ENCODE results near the gene TRIM28.

TRIM28 gene

GRCh38 chr19:58581227-58582141 lies 37.6 kb downstream of the TRIM28 start:
- Histone ChIP-seq H3K27ac (ENCODE audit: low read length) (no peak overlapping the region), H3K4me1 (ENCODE audit: control insufficient read depth, low read depth, low read length) (no peaks in the 10 kb centered on the region), H3K9ac (ENCODE audit: low read length) (no peak overlapping the region), H3K27me3 (ENCODE audit: control insufficient read depth, insufficient read depth, low read length) (no peaks in the 10 kb centered on the region), H3K4me3 (ENCODE audit: low read length) (no peak overlapping the region), H3K9me3 (ENCODE audit: control insufficient read depth, low read depth, low read length) (no peaks in the 10 kb centered on the region), H3K36me3 (ENCODE audit: control insufficient read depth, low read depth, low read length) (peaks cover 3% of the 10 kb centered on the region)

GRCh38 chr19:58582985-58583384 lies 39.1 kb downstream of the TRIM28 start:
- Histone ChIP-seq H3K9me3 (ENCODE audit: control insufficient read depth, low read depth, low read length) (no peaks in the 10 kb centered on the region), H3K4me1 (ENCODE audit: control insufficient read depth, low read depth, low read length) (no peaks in the 10 kb centered on the region), H3K27ac (ENCODE audit: low read length) (no peak overlapping the region)

GRCh38 chr19:58584498-58585441 lies 40.9 kb downstream of the TRIM28 start:
- Histone ChIP-seq H3K27me3 (ENCODE audit: control insufficient read depth, insufficient read depth, low read length) (no peaks in the 10 kb centered on the region), H3K4me3 (ENCODE audit: low read length) (no peak overlapping the region), H3K4me1 (ENCODE audit: control insufficient read depth, low read depth, low read length) (no peaks in the 10 kb centered on the region), H3K9ac (ENCODE audit: low read length) (no peak overlapping the region), H3K9me3 (ENCODE audit: control insufficient read depth, low read depth, low read length) (no peaks in the 10 kb centered on the region), H3K36me3 (ENCODE audit: control insufficient read depth, low read depth, low read length) (peaks cover 3% of the 10 kb centered on the region), H3K27ac (ENCODE audit: low read length) (no peak overlapping the region)

More at GRCh38 chr19:58582985-58583384, 39.1 kb downstream of the TRIM28 start:
- H3K4me3 ChIP-seq (ENCODE audit: low read length) = no peak overlapping the region
- no peak overlapping the region for H3K9ac ChIP-seq (ENCODE audit: low read length)
- peaks cover 3% of the 10 kb centered on the region for H3K36me3 ChIP-seq (ENCODE audit: control insufficient read depth, low read depth, low read length)
- no peaks in the 10 kb centered on the region for H3K27me3 ChIP-seq (ENCODE audit: control insufficient read depth, insufficient read depth, low read length)

GRCh38 chr19:58585442-58586132 lies 41.7 kb downstream of the TRIM28 start:
- H3K27ac ChIP-seq (ENCODE audit: low read length) = no peak overlapping the region
- H3K9me3 ChIP-seq (ENCODE audit: control insufficient read depth, low read depth, low read length) = no peaks in the 10 kb centered on the region
- H3K36me3 ChIP-seq (ENCODE audit: control insufficient read depth, low read depth, low read length) = peaks cover 3% of the 10 kb centered on the region
- H3K27me3 ChIP-seq (ENCODE audit: control insufficient read depth, insufficient read depth, low read length) = no peaks in the 10 kb centered on the region
- no peaks in the 10 kb centered on the region for H3K4me1 ChIP-seq (ENCODE audit: control insufficient read depth, low read depth, low read length)
- H3K9ac ChIP-seq (ENCODE audit: low read length) = no peak overlapping the region
- no peak overlapping the region for H3K4me3 ChIP-seq (ENCODE audit: low read length)

- Histone ChIP-seq H3K9ac (ENCODE audit: low read length) (no peak overlapping the region), H3K4me3 (ENCODE audit: low read length) (no peak overlapping the region), H3K27me3 (ENCODE audit: control insufficient read depth, insufficient read depth, low read length) (no peaks in the 10 kb centered on the region), H3K27ac (ENCODE audit: low read length) (no peak overlapping the region), H3K9me3 (ENCODE audit: control insufficient read depth, low read depth, low read length) (no peaks in the 10 kb centered on the region), H3K36me3 (ENCODE audit: control insufficient read depth, low read depth, low read length) (peaks cover 3% of the 10 kb centered on the region), H3K4me1 (ENCODE audit: control insufficient read depth, low read depth, low read length) (no peaks in the 10 kb centered on the region)
Observed at GRCh38 chr19:58586133-58586765, 42.4 kb downstream of the TRIM28 start.
